Progenitor cell of endocrine pancreas (in vitro differentiated cells): Measurements from ENCODE around the gene CHIC2. TPM values are rescaled to one million over a fixed set of nuclear protein-coding genes. Genes with fewer than 3 reads are reported as not detected.

Source experiments
- DNase-seq: peaks from one replicate; pipeline ENCODE4 v3.0.0; 2021; ENCODE audit warnings: low spot score; ENCODE audit not compliant: unreplicated experiment
- H3K27ac Mint-ChIP-seq: 2 replicates; pipeline ENCODE4 v1.8.0; 2021; ENCODE audit warnings: mild to moderate bottlenecking, moderate library complexity, mixed read lengths
- H3K27me3 Mint-ChIP-seq: 2 replicates; pipeline ENCODE4 v1.8.0; 2021; ENCODE audit warnings: mixed read lengths
- H3K36me3 Mint-ChIP-seq: 2 replicates; pipeline ENCODE4 v1.8.0; 2022; ENCODE audit warnings: mixed read lengths; ENCODE audit not compliant: insufficient read depth
- H3K4me1 Mint-ChIP-seq: 2 replicates; pipeline ENCODE4 v1.8.0; 2021; ENCODE audit warnings: low read depth, mixed read lengths
- H3K4me3 Mint-ChIP-seq: 2 replicates; pipeline ENCODE4 v1.8.0; 2021; ENCODE audit warnings: low read depth, mild to moderate bottlenecking, moderate library complexity, mixed read lengths
- H3K9me3 Mint-ChIP-seq: 2 replicates; pipeline ENCODE4 v1.8.0; 2021; ENCODE audit warnings: low read depth, mixed read lengths
- total RNA-seq: library from RNA; stranded (reverse); gene quantifications from 2 replicates; pipeline ENCODE4 v1.2.1, GENCODE V29; 2021
- TF ChIP-seq, protein P1 (sequence below): fragments of 200-600 bp; sonication (generic); IDR thresholded peaks from one replicate; pipeline ENCODE4 v1.5.0; 2021; ENCODE audit warnings: antibody characterized with exemption, mild to moderate bottlenecking; ENCODE audit not compliant: unreplicated experiment

Gene CHIC2
- total RNA-seq, 1 donor from 2014 or later = 15.6 TPM

GRCh38 chr4:54099748-54100574 lies 35.6 kb upstream of the CHIC2 start, which contains the start of gene GSX2:
Gene GSX2, plus strand, starts transcription at chr4:54100163. Its CDS starts 182 bp downstream, at chr4:54100345.
- DNase-seq = no peak
- peaks cover 18% of the 10 kb centered on the region for H3K4me1 Mint-ChIP-seq
- H3K4me3 Mint-ChIP-seq = no peak within 1 kb of the TSS
- H3K9me3 Mint-ChIP-seq = no peaks in the 10 kb centered on the region
- no peaks in the 10 kb centered on the region for H3K36me3 Mint-ChIP-seq
- TF ChIP-seq, protein P1, sequence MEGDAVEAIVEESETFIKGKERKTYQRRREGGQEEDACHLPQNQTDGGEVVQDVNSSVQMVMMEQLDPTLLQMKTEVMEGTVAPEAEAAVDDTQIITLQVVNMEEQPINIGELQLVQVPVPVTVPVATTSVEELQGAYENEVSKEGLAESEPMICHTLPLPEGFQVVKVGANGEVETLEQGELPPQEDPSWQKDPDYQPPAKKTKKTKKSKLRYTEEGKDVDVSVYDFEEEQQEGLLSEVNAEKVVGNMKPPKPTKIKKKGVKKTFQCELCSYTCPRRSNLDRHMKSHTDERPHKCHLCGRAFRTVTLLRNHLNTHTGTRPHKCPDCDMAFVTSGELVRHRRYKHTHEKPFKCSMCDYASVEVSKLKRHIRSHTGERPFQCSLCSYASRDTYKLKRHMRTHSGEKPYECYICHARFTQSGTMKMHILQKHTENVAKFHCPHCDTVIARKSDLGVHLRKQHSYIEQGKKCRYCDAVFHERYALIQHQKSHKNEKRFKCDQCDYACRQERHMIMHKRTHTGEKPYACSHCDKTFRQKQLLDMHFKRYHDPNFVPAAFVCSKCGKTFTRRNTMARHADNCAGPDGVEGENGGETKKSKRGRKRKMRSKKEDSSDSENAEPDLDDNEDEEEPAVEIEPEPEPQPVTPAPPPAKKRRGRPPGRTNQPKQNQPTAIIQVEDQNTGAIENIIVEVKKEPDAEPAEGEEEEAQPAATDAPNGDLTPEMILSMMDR = no peak
- peaks cover 95% of the 10 kb centered on the region for H3K27me3 Mint-ChIP-seq
- H3K27ac Mint-ChIP-seq = no peak within 1 kb of the TSS

GRCh38 chr4:54099287-54099747 lies 34.9 kb upstream of the CHIC2 start:
- Mint-ChIP-seq H3K4me1 (peaks cover 18% of the 10 kb centered on the region), H3K9me3 (no peaks in the 10 kb centered on the region), H3K4me3 (no peak overlapping the region), H3K36me3 (no peaks in the 10 kb centered on the region), H3K27ac (no peak overlapping the region), H3K27me3 (peaks cover 95% of the 10 kb centered on the region)
- DNase-seq = no peak
- TF ChIP-seq, protein P1 = no peak

DNA sequence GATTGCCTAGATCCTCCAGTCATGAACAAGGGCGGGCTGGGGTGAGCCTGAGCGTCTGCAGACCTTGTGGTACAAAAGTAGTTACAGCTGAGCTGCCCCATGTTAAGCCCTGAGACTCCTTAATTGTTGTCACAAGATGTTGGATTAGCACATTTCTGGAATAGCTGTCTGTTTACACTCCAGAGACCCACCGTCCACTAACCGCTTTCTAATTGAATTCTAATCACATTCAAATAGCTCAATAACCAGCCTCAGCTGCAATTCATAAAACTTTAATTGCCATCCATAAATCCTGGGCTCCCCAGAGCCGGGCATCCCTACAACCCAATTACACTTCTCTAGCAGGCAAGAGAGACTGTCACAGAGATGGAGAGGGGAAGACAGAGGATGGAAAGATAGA lies 34.0 kb upstream of the CHIC2 start:
- no peak for DNase-seq
- no peaks in the 10 kb centered on the region for H3K36me3 Mint-ChIP-seq
- H3K4me1 Mint-ChIP-seq = peaks cover 19% of the 10 kb centered on the region
- H3K27ac Mint-ChIP-seq = no peak overlapping the region
- no peak overlapping the region for H3K4me3 Mint-ChIP-seq
- H3K9me3 Mint-ChIP-seq = no peaks in the 10 kb centered on the region
- peaks cover 95% of the 10 kb centered on the region for H3K27me3 Mint-ChIP-seq
- TF ChIP-seq, protein P1 = no peak

- Mint-ChIP-seq H3K27me3 (peaks cover 95% of the 10 kb centered on the region), H3K9me3 (no peaks in the 10 kb centered on the region), H3K4me3 (no peak overlapping the region), H3K4me1 (peaks cover 22% of the 10 kb centered on the region), H3K27ac (no peak overlapping the region), H3K36me3 (no peaks in the 10 kb centered on the region)
- DNase-seq = no peak
- TF ChIP-seq, protein P1 = no peak
Observed at GRCh38 chr4:54097152-54097551, 32.7 kb upstream of the CHIC2 start.

DNA sequence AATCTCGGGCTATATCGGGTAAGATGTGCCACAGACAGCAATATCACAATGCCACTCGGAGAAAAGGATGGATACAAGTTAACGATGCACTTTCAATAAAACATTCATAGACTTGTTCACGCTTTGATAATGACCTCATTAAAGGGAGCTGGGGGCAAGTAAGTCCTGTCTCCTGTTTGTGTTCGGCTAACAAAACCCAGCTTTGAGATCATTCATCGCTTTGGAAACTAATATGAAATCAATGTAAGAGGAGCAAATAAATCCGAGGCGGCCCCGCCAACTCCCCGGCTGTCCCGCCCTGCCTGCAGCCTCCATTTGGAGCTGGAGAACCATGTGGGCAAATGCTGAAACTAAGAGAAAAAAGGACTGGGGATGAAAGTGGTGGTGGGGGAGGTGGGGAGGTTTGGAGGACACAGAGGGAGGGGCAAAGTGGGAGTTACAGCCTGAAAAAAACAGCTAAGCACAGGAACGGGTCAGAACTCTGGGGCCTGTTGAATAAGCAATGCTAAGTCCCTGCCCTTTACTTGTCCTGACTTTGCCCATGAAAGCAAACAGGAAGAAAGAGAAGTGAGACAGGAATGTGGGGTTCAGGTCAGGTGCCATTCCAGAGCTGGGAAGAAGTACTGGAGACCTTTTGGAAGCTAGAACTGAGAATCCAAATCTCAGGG lies 32.0 kb upstream of the CHIC2 start:
- Mint-ChIP-seq H3K27ac (no peak overlapping the region), H3K36me3 (no peaks in the 10 kb centered on the region)
- no peak for DNase-seq

More for the DNA sequence above, 32.0 kb upstream of the CHIC2 start:
- no peak overlapping the region for H3K4me3 Mint-ChIP-seq
- TF ChIP-seq, protein P1 = no peak
- no peaks in the 10 kb centered on the region for H3K9me3 Mint-ChIP-seq
- H3K4me1 Mint-ChIP-seq = peaks cover 26% of the 10 kb centered on the region
- H3K27me3 Mint-ChIP-seq = peaks cover 95% of the 10 kb centered on the region
